Suppressor macrophage (primary cell): ENCODE results near the gene THSD4.
A peak's percentile ranks its signal among the peaks of the same experiment; 100 is the strongest.

Source experiments
- DNase-seq, 4 experiments: peaks; one replicate each; pipeline ENCODE4 v3.0.0-alpha.2; 2020 to 2022
- total RNA-seq, 17 experiments: gene quantifications; one replicate each; lab custom pipeline; 2026; ENCODE audit warnings: mixed read lengths in 6 of 17, inconsistent platforms in 3 of 17; lab: John Stamatoyannopoulos, UW

The THSD4 gene
- total RNA-seq: 0 to 6.5 (median 0) reads per million in 17 experiments

DNA sequence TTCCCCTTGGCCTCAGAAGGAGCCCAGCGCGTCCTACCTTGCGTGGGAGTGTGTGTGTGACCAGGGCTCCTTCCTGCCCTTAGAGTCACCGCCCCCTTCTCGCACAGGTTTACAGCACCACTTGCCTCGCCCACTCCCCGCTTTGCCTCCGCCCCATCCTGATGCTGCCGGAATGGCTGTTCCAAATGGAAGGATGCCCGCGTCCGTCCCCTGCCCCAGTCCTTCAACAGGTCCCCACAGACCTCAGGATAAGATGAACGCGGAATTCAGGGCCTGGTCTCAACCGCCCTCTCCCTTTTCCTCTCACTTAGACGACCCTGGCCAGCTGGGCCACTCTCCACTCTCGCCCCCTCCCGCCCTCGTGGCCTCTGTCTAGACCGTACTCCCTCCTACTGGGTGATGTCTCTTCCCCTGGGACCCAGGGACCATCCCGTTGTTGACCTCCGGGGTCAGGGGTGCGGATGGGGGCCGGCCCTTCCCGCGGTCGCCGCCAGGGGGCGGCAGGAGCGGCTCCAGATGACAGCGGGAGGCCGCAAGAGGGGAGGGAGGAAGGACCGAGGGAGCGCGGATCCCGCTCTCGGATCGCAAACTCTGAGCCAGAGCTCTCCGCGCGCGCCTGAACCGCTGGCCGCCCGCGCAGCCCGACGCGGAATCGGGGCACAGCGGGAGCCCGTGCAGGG is at the start of gene THSD4:
Gene THSD4 (plus strand): TSS at position 585 of the 680 bp plus-strand sequence.
- peak; percentile 69 to 85 (median 76) for DNase-seq

DNA sequence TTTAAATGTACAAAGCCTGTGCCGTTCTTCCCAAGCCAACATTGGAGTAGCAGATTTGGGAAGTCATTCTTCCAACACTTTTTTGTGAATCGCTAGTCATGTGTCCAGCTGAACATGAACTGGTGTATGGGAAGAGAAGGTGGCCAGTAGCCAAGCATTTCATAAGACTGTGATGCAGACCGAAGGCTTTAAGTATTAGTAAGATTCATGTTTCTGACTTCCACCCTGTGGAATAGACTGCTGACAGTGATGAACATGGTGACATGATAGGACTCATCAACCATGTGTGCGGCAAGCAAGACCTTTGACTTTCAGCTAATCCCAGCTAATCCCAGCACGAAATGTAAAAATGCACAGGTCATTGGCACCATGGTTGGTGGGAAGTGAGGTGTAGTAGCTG is 48.3 kb upstream of the THSD4 start:
- DNase-seq: no peak

DNA sequence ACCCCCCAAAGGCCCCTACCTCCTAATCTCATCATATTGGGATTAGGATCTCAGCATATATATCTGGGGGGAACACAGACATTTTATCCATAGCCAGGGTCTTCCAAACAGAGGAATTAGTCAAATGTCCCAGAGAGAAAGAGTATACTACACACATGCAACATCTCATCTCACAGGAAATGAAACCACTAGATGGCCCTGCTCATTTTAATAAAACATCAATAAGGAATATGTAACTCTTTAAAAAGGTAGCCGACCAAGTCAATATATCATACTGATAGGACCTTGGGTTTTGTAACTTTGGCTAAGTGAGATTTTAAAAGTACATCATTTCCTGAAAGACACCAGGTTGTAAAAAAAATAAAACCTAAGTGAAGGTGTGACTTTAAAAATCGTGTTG is 45.6 kb upstream of the THSD4 start:
- DNase-seq: no peak

DNA sequence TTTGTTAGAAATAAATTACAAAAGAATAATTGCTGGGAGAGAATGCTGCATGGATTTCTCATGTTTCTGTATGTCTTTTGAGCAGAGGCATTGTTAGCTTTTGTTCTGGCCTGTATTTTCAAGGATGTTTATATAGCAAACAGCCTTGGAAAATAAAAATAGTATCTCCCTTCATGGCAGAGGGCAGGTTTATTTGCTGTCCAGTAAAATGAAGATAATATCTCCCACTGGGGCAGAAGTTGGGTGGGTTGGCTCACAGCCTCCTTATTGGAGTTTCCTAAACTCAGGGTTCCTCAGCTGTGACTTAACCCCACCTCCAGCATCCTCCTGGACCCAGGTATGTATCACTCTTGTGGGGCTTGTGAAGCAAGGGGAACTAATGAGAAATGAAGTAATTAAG is 43.7 kb upstream of the THSD4 start:
- no peak for DNase-seq

DNA sequence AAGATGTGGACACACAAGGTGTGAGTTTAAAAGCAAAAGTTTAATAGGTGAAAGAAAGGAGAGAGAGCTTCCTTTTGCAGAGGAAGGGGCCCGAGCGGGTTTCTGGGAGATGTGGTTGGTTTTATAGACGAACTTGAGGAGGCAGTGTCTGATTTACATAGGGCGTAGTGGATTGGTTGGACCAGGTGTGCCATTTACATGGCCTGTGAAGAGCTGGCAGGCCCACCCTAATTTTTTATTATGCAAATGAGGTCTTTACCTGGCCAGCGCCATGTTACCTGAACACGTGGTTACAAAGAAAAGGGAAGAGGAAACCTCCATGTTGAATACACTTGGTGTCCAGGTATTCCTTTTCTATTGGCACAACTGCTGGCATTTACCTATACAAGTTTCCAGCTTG is 42.8 kb upstream of the THSD4 start:
- no peak for DNase-seq

DNA sequence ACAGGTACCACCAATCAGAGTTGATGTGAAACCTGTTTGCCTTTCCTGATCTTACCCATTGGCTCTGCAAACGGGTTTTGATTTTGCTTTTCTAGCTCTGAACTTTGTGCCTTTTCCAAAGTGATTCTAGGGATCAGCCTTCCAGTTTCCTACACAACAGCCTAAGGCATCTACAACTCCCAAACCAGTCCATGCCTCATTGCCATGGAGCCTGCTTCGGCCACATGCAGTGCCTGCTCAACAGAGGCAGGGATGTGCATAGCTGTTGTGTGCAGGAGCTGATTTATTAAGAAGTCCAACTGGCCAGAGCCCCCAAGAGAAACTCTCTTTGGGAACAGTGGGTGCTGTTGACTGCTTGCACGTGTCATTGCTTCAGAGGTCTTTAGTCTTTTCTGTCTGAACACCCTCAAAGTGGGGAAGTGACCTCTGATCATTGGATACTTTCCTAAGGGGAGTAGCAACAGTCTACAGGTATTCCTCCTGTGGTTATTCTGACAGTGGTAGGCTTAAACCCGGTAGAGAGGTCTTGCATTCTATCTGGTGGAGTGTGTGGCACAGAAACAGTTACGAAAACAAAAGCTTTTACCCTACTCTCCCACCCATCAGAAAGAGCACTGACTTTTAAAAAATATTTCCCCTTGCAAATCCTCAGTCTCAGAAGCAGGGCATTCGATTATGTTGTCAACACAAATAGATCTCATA is 36.6 kb upstream of the THSD4 start:
- no peak for DNase-seq

DNA sequence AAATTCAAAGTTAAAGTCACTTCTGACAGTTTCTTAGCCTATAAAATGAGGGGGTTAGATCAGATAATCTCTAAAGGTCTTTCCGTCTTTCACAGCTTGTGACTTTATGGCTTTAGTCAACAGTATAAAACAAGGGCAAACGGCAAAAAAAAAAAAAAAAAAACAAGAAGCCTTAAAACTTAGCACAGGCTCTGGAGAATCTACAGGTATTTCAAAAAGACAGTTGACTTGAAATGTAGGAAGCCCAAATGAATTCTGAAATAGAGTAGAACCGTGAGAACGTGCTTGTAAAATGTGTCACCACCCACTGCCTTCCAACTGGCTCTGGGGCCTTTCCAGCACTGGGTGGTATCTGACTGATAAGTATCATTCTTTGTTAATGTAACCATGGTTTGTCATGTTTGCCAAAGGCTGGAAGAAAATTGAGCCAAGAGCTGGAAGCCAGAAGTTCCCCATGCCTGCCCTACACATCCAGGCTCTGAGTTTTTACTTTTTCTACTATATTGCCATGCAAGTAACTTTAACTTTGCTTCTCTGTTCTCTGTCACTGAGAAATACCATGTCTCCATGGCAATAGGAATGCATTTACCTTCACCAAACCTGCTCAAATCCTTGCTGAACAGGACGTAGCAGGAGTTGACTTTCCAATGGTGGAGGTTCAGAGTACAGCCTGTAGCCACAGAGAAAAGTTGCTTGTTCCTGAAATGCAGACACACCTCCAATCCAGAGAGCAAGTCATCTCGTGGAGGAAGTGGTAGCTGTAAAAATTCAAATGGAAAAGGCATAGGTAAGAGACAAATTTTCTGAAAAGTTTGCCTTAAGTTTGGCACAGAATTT is 35.8 kb upstream of the THSD4 start:
- no peak for DNase-seq

DNA sequence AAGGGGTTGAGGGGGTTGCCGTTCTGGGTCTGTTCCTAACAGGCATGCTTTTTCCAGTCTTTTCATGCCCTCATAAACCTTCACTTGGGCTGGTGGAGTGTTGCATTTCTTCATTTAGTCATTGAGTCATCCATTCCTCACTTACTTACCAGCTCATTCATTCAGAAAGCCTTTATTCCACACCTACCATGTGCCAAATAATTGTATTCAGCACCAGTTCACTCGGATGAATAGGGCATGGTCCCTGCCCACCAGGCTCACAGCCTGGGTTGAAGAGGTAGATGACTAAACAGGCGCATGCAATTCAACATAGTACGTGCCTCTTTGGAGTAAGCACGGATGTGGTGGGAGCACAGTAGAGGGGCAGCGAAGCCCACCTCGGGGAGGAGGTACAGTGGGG is 35.1 kb upstream of the THSD4 start:
- no peak for DNase-seq

DNA sequence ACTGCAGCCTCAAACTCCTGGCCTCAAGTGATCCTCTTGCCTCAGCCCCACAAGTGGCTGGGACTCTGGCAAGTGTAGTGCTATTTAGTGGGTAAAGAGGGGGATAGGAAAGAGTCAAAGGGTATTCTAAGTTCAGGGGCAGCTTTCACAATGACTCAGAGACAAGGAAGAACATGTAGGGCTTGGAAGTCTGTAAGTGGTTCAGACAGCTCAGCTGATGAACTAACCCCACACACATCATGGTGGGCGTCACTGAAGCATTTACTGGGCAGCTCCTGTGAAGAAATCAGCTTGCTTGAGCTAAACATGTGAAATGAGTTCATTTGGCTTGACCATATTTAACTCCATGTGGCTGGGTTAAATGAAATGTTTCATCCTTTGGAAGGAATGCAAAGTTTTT is 34.6 kb upstream of the THSD4 start:
- peak; percentile 43 to 73 (median 50) for DNase-seq

DNA sequence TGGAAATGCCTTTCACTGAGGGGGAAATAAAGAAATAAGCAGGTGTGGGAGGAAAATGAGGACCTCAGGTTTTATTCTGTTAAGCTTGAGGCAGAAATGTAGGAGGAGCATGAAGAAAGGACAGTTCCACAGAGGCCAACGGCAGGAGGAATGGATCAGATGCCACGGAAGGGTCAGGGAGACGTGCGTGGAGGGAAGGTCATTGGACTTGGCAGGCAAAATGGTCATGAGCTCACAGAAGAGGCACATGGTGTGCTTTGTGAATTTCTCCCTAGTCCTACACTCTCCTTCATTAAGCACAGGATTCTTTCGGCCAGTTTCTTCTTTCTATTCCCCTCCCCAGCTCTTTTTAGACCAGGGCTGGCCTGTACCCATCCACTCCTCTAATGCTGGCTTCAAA is 32.5 kb upstream of the THSD4 start:
- no peak for DNase-seq

DNA sequence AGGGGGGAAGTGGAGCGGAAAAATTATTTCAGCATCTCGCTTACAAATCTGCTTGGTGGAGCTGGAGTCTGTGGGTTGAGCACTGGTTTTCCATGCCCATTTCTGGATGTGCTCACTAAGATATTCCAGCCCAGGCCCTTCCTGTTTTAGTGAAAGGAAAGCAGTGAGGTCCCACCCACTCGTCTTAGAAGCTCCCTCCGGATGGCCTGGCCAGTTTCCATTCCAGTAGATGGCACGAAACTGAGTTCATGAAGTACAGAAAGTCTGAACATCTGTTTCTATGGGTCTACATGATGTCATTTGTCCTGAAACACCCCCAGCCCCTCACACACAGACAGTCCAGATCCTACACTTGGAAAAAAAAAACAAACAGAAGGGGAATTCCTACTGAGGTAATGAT is 31.9 kb upstream of the THSD4 start:
- no peak for DNase-seq

DNA sequence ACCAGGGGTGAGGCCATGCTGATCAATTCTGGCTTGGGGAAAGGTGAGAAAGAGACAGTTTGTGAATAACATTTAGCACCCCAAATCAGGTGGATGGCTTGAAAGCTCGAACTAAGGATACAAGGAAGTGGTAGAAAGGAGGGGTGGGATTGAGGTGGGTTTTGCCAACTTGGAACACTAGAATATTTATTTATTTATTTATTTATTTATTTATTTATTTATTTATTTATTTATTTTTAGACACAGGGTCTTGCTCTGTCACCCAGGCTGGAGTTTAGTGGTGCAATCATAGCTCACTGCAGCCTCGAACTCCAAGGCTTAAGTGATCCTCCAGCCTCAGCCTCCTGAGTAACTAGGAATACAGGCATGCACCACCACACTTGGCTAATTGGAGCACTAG is 31.0 kb upstream of the THSD4 start:
- no peak for DNase-seq

DNA sequence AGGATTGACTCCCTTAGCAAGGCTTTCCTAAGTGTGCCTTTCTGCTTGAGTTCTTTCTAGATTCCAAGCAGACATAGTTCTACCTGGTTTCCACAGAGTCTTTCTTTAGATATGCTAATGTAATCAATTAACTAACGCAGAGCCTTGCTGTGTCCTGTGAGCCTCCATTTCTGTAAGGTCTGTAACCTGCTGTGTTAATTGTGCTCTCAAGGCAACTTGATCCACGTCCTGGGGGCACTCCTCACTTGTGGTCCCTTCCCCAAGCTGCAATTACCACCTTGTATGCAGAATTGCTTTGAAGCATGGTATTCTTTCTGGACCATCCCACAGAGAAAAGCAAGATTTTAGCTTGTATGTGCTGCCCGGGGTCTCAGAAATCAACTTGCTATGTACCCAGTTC is 29.5 kb upstream of the THSD4 start:
- no peak for DNase-seq

DNA sequence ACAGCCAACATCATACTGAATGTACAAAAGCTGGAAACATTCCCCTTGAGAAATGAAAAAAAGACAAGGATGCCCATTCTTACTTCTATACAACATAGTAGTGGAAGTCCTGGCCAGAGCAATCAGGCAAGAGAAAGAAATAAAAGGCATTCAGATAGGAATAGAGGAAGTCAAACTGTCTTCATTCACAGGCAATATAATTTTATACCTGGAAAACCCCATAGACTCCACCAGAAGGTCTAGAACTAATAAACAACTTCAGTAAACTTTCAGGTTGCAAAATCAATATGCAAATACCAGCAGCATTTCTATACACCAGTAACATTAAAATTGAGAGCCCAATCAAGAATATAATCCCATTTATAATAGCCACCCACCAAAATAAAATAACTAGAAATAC is 27.1 kb upstream of the THSD4 start:
- no peak for DNase-seq

DNA sequence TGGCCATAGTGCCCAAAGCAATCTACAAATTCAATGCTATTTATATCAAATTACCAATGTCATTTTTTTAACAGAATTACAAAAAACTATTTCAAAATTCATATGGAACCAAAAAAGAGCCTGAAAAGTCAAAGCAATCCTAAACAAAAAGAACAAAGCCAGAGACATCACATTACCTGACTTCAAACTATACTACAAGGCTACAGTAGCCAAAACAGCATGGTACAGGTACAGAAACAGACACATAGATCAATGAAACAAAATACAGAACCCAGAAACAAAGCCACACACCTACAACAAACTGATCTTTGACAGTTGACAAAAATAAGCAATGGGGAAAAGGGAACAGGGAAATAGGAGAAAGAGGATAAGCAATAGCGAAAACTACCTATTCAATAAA is 26.6 kb upstream of the THSD4 start:
- no peak for DNase-seq

DNA sequence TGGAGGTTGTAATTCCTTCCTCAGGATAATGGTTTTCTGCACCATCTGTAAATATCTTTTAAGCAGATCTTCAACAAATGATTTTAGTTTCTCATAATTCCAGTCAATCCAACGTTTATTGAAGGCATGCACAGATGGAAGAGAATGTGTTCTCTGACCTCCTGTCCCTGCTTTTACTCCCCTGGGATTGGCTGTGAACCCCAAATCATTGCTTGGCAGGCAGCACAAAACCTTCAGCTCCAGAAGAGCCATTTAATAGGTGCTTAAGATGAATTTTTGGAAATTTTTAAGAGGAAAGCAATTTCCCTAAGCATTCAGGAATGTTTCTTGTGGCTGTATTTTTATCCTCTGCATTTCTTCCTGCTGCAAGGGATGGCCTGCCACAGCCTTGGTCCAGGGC is 25.5 kb upstream of the THSD4 start:
- no peak for DNase-seq

DNA sequence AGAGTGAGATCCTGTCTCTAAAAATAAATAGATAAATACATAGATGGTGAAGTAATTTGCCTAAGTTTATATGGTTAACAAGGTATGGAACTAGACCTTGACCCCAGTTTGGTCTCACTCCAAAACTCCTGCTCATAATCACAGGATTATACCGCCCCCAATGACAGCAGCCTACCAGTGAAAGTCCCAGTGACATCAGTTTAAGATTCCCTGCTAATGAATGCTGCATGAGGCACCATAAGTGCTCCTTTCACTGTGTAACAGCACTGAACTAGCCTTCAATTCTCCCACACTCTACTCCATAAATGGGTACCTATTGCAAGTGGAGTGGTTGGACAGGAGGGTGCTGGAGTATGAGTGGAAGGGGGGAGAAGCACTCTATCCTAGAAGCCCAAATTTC is 23.7 kb upstream of the THSD4 start:
- no peak for DNase-seq

DNA sequence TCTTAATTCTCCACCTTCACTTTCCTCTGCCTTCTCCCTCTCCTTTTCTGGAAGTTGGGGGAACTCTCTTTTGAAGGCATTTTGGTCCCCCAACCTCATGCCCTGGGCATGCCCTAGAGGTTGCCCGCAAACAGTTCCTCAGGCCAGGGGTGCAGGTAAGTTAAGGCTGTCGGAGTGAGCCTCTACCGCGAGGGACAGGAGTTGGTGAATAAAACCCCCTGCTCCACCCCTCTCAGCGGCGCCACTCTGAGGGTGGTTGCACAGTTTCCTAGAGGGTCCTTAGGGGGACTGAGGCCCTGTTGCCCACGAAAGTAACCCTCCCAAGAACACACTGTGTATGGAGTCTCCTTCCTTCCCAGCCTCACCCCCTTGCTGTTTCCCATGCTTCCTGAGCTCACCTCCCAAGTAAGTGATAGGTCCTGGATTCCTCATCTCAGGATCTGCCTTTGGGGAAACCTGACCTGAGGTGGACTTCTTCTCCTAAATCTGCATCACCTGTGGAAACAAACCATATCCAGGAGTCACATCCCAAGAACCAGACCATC is 23.1 kb upstream of the THSD4 start:
- DNase-seq: no peak

DNA sequence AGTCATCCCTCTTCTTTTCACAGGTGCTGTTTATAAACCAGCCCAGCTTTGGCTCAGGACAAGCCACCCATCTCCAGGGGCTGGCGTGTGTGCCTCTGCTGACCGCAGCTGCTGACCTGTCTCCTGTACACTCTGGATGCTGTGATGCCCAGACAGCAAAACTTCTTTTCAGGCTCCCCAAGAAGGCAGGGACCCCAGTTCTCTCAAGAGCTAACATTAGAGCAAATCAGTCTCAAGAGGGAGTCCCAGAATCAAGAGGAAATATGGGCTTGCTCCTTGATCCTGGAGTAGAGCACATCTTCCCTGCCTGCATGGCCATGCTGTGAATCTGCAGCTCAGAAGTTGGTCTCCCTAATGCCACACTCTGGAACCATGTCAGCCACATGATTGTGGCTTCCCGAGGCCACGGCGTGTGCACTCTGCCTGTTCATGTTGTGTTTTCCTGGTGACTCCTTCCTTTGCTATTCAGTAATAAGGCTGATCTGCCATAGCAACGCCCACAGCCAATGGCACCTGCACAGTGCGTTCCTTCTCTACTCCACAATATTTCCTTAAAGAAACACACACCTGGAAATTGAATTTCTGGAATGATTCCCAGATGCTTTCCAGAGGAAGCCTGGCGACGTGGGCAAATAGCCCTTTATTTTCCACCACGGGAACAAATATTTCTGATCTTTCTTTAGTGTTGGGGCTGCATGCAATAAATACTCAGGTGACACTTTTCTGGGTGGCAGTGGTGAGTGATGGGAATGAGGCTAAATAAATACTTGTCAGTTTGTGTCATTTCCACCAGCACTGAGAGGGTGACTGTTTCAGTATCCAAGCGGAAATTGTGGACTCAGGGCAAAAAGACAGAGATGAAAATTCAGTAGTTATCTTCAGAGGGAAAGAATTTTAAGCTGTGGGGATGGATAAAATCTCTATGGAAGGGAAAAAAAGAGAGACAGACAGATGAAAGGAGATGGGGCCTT is 21.9 kb upstream of the THSD4 start:
- no peak for DNase-seq

DNA sequence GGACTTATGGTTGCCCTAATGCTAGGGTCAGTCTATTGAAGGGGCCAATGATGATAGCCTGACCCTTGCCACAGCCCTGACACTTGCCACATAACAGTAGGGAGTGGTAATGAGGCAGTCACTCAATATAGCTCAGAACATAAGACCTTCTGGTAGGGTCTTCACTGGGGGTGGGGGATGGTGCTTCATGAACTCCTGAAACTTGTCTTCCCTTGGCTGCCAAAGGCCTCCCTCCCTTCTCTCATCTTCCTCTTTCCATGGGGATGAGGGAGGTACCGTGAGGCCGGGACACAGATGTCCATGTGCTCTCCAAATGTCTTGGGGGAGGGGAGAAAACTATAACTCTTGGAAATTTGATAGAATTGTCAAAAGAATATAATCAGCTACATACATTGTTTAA is 21.1 kb upstream of the THSD4 start:
- no peak for DNase-seq

DNA sequence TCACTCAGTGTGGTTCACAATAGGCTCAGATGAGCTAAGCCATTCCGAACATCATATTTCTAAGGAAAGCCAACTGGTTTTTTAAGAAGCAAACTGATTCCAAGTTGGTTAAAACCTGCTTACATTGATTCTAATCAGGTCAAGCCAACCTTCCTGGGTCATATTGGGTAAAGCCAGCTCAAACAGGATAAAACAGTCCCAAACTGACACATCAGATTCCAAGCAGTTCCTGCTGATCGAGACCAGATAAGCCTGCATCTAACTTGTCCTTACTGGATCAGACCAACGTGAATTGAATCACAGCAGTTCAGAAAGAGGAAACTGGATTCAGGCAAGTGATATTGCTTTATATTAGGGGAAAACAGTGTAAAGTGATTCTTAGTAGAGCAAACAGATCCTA is 18.6 kb upstream of the THSD4 start:
- DNase-seq: no peak

DNA sequence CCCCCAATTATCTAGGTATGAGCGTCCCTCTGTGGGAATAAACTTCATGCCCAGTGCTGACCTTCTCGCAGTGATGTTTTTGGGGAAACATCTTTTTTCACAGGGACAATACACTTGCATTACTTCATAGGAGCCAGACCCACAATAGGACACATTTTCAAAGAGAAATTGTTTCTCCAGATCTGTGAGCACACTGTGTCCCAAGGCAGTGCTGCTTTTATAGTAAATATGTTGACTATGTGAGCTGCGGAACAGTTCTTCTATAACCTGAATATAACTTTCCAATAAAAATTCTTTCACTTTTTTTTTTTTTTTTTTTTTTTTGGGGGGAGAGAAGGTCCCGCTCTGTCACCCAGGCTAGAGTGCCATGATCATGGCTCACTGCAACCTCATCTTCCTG is 17.4 kb upstream of the THSD4 start:
- DNase-seq: no peak
